GM23338 (cell line): ENCODE data around the gene ABCC3. TPM values are rescaled to one million over a fixed set of nuclear protein-coding genes. Genes with fewer than 3 reads are reported as not detected.

Source experiments
- ATAC-seq: fragments of 200-7000 bp; cut with Tn5 transposase; 3 replicates; pipeline ENCODE4 v1.9.1; 2020
- DNase-seq: peaks from one replicate; pipeline ENCODE4 v3.0.0-alpha.2; 2015; ENCODE audit warnings: low spot score
- H2AFZ ChIP-seq: fragments of 200-600 bp; sonication (generic); 2 replicates; pipeline ENCODE4 v1.8.0; 2016; ENCODE audit warnings: antibody characterized with exemption, mild to moderate bottlenecking, moderate library complexity
- H3F3A ChIP-seq: fragments of 200-600 bp; sonication (generic); replicated peaks from 2 replicates; pipeline ENCODE4 v1.8.0; 2017; ENCODE audit warnings: antibody characterized with exemption, mixed run types, low read depth
- H3K27ac ChIP-seq: fragments of 200-600 bp; sonication (generic); 2 replicates; pipeline ENCODE4 v1.6.1; 2016; ENCODE audit warnings: low read depth
- H3K27me3 ChIP-seq: fragments of 200-600 bp; sonication (generic); 2 replicates; pipeline ENCODE4 v1.8.0; 2016; ENCODE audit warnings: mild to moderate bottlenecking, mixed run types, moderate library complexity; ENCODE audit not compliant: insufficient read depth
- H3K36me3 ChIP-seq: fragments of 200-600 bp; sonication (generic); 2 replicates; pipeline ENCODE4 v1.8.0; 2016; ENCODE audit warnings: mild to moderate bottlenecking; ENCODE audit not compliant: insufficient read depth
- H3K4me1 ChIP-seq: fragments of 200-600 bp; sonication (generic); 2 replicates; pipeline ENCODE4 v1.8.0; 2016; ENCODE audit warnings: mild to moderate bottlenecking, moderate library complexity; ENCODE audit not compliant: insufficient read depth
- H3K4me2 ChIP-seq: fragments of 200-600 bp; sonication (generic); 2 replicates; pipeline ENCODE4 v1.7.1; 2017; ENCODE audit warnings: mixed run types
- H3K4me3 ChIP-seq: fragments of 200-600 bp; sonication (generic); 2 replicates; pipeline ENCODE4 v1.6.1; 2016; ENCODE audit warnings: mixed run types
- H3K79me2 ChIP-seq: fragments of 200-600 bp; sonication (generic); replicated peaks from 2 replicates; pipeline ENCODE4 v1.8.0; 2017; ENCODE audit warnings: mild to moderate bottlenecking; ENCODE audit not compliant: insufficient read depth
- H3K9me2 ChIP-seq: fragments of 200-600 bp; sonication (generic); 2 replicates; pipeline ENCODE4 v1.8.0; 2017; ENCODE audit not compliant: insufficient read depth
- H4K20me1 ChIP-seq: fragments of 200-600 bp; sonication (generic); replicated peaks from 2 replicates; pipeline ENCODE4 v1.8.0; 2017; ENCODE audit warnings: mild to moderate bottlenecking; ENCODE audit not compliant: insufficient read depth
- H3K27ac Mint-ChIP-seq: 2 replicates; pipeline ENCODE4 v1.8.0; 2020; ENCODE audit warnings: inconsistent platforms, mild to moderate bottlenecking, moderate library complexity, mixed read lengths
- H3K27me3 Mint-ChIP-seq: 3 replicates; pipeline ENCODE4 v1.8.0; 2022; ENCODE audit warnings: low read depth, mild to moderate bottlenecking, moderate library complexity, mixed read lengths, inconsistent platforms; ENCODE audit not compliant: insufficient read depth, poor library complexity
- H3K36me3 Mint-ChIP-seq: 3 replicates; pipeline ENCODE4 v1.8.0; 2021; ENCODE audit warnings: low read depth, mild to moderate bottlenecking, inconsistent platforms, moderate library complexity, mixed read lengths
- H3K4me1 Mint-ChIP-seq: 3 replicates; pipeline ENCODE4 v1.8.0; 2020; ENCODE audit warnings: mild to moderate bottlenecking, inconsistent platforms, mixed read lengths
- H3K4me3 Mint-ChIP-seq: 3 replicates; pipeline ENCODE4 v1.8.0; 2021; ENCODE audit warnings: moderate library complexity, mild to moderate bottlenecking, inconsistent platforms, mixed read lengths
- H3K9me3 Mint-ChIP-seq: 3 replicates; pipeline ENCODE4 v1.8.0; 2020; ENCODE audit warnings: moderate library complexity, mild to moderate bottlenecking, inconsistent platforms, mixed read lengths
- CREB1 ChIP-seq: fragments of 250-450 bp; sonication (Bioruptor Pico); IDR thresholded peaks from 2 replicates; pipeline ENCODE4 v1.5.0; 2020; ENCODE audit warnings: low read depth, mild to moderate bottlenecking, moderate library complexity
- EZH2phosphoT487 ChIP-seq: fragments of 200-600 bp; sonication (generic); IDR thresholded peaks from one replicate; pipeline ENCODE4 v1.8.1; 2018; ENCODE audit warnings: antibody characterized with exemption; ENCODE audit not compliant: unreplicated experiment
- JUNB ChIP-seq: IDR thresholded peaks from one replicate; pipeline ENCODE4 v1.6.1; 2016; ENCODE audit warnings: antibody characterized with exemption; ENCODE audit not compliant: unreplicated experiment
- POLR2AphosphoS5 ChIP-seq: IDR thresholded peaks from 2 replicates; pipeline ENCODE4 v1.6.1; 2016; ENCODE audit warnings: antibody characterized with exemption, low read depth
- polyA plus RNA-seq: library from polyadenylated mRNA; unstranded; fragments of >200 nt; fragmentation: Nextera tagmentation; extraction: Ambion mirVana; gene quantifications from 2 replicates; pipeline ENCODE4 v1.2.1, GENCODE V29; 2016
- total RNA-seq: library from RNA; depleted of rRNA; stranded (reverse); fragments of >200 nt; shearing (Covaris generic); gene quantifications from 2 replicates; pipeline ENCODE4 v1.2.3, GENCODE V29; 2014
- TF ChIP-seq, protein P1 (sequence below): fragments of 250-450 bp; sonication (Bioruptor Pico); IDR thresholded peaks from 2 replicates; pipeline ENCODE4 v1.5.0; 2020; ENCODE audit warnings: mild to moderate bottlenecking, moderate library complexity
- TF ChIP-seq, protein P2 (sequence below), 2 experiments: fragments of 200-600 bp in 1 of 2; sonication (generic) in 1 of 2; conservative IDR thresholded peaks; 2 replicates each; pipeline versions ENCODE4 v1.5.1 to v1.6.1; 2016 to 2017; ENCODE audit warnings: antibody characterized with exemption in 2 of 2, low read depth in 2 of 2, mild to moderate bottlenecking in 2 of 2, moderate library complexity in 1 of 2

ABCC3 gene
- total and polyA plus RNA-seq, 2 experiments from 2014 or later: not detected

DNA sequence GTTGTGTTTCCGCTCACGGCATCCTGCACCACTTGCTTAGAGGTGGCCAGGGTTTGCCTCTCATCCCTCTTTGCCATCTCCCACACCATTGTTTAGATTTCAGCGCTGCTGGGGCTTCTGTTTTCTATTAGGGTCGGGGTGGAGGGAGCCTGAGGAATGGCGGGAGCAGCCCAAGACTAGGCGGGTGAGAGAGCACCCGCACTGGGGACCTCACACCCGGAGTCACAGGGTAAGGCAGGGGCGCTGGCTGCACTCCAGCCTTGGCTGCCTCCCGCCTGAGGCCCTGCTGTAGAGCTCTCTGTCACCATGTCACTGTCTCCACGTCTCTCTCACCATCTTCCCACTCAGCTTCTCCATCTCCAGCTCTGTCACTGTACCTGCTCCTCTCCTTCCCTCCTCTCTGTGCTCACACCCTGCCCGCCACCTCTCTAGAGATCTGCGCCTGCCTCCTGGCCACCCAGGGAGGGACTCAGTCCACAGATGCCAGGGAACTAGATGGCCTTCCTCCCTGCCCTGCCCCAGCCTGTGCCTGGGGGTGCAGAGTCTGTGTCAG is 32.8 kb upstream of the ABCC3 start (continued):
- TF ChIP-seq, protein P1, sequence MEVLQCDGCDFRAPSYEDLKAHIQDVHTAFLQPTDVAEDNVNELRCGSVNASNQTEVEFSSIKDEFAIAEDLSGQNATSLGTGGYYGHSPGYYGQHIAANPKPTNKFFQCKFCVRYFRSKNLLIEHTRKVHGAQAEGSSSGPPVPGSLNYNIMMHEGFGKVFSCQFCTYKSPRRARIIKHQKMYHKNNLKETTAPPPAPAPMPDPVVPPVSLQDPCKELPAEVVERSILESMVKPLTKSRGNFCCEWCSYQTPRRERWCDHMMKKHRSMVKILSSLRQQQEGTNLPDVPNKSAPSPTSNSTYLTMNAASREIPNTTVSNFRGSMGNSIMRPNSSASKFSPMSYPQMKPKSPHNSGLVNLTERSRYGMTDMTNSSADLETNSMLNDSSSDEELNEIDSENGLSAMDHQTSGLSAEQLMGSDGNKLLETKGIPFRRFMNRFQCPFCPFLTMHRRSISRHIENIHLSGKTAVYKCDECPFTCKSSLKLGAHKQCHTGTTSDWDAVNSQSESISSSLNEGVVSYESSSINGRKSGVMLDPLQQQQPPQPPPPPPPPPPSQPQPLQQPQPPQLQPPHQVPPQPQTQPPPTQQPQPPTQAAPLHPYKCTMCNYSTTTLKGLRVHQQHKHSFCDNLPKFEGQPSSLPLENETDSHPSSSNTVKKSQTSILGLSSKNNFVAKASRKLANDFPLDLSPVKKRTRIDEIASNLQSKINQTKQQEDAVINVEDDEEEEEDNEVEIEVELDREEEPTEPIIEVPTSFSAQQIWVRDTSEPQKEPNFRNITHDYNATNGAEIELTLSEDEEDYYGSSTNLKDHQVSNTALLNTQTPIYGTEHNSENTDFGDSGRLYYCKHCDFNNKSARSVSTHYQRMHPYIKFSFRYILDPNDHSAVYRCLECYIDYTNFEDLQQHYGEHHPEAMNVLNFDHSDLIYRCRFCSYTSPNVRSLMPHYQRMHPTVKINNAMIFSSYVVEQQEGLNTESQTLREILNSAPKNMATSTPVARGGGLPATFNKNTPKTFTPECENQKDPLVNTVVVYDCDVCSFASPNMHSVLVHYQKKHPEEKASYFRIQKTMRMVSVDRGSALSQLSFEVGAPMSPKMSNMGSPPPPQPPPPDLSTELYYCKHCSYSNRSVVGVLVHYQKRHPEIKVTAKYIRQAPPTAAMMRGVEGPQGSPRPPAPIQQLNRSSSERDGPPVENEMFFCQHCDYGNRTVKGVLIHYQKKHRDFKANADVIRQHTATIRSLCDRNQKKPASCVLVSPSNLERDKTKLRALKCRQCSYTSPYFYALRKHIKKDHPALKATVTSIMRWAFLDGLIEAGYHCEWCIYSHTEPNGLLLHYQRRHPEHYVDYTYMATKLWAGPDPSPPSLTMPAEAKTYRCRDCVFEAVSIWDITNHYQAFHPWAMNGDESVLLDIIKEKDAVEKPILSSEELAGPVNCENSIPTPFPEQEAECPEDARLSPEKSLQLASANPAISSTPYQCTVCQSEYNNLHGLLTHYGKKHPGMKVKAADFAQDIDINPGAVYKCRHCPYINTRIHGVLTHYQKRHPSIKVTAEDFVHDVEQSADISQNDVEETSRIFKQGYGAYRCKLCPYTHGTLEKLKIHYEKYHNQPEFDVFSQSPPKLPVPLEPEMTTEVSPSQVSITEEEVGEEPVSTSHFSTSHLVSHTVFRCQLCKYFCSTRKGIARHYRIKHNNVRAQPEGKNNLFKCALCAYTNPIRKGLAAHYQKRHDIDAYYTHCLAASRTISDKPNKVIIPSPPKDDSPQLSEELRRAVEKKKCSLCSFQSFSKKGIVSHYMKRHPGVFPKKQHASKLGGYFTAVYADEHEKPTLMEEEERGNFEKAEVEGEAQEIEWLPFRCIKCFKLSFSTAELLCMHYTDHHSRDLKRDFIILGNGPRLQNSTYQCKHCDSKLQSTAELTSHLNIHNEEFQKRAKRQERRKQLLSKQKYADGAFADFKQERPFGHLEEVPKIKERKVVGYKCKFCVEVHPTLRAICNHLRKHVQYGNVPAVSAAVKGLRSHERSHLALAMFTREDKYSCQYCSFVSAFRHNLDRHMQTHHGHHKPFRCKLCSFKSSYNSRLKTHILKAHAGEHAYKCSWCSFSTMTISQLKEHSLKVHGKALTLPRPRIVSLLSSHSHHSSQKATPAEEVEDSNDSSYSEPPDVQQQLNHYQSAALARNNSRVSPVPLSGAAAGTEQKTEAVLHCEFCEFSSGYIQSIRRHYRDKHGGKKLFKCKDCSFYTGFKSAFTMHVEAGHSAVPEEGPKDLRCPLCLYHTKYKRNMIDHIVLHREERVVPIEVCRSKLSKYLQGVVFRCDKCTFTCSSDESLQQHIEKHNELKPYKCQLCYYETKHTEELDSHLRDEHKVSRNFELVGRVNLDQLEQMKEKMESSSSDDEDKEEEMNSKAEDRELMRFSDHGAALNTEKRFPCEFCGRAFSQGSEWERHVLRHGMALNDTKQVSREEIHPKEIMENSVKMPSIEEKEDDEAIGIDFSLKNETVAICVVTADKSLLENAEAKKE (CRISPR knock-in tag): no peak
- TF ChIP-seq EZH2phosphoT487: no peak
- no peak for TF ChIP-seq POLR2AphosphoS5

DNA sequence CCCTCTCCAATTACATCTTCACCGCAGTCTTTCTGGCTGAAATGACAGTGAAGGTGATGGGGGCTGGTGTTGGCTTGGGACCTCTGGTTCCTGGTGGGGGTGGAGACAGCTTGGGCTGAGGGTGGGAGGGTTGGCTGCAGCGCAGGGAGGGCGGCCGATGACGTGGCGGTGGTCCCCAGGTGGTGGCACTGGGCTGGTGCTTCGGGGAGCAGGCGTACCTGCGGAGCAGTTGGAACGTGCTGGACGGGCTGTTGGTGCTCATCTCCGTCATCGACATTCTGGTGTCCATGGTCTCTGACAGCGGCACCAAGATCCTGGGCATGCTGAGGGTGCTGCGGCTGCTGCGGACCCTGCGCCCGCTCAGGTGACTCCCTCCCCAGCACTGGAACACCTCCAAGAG is 31.8 kb upstream of the ABCC3 start:
- H3K4me3 Mint-ChIP-seq: no peak overlapping the region
- TF ChIP-seq EZH2phosphoT487 (no peak), JUNB (no peak), POLR2AphosphoS5 (no peak), CREB1 (CRISPR knock-in tag) (no peak)
- TF ChIP-seq, protein P1 (CRISPR knock-in tag): no peak
- TF ChIP-seq, protein P2, sequence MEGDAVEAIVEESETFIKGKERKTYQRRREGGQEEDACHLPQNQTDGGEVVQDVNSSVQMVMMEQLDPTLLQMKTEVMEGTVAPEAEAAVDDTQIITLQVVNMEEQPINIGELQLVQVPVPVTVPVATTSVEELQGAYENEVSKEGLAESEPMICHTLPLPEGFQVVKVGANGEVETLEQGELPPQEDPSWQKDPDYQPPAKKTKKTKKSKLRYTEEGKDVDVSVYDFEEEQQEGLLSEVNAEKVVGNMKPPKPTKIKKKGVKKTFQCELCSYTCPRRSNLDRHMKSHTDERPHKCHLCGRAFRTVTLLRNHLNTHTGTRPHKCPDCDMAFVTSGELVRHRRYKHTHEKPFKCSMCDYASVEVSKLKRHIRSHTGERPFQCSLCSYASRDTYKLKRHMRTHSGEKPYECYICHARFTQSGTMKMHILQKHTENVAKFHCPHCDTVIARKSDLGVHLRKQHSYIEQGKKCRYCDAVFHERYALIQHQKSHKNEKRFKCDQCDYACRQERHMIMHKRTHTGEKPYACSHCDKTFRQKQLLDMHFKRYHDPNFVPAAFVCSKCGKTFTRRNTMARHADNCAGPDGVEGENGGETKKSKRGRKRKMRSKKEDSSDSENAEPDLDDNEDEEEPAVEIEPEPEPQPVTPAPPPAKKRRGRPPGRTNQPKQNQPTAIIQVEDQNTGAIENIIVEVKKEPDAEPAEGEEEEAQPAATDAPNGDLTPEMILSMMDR (conservative IDR thresholded peaks at IDR 0.05; ENCODE audit: low read depth in 2 of 2): no peak
- Histone ChIP-seq H3K4me2 (no peak overlapping the region), H4K20me1 (no peaks in the 10 kb centered on the region), H3K27me3 (no peaks in the 10 kb centered on the region), H3F3A (no peaks in the 10 kb centered on the region), H3K4me3 (no peak overlapping the region), H3K27ac (no peak overlapping the region), H3K4me1 (no peaks in the 10 kb centered on the region), H2AFZ (no peak overlapping the region), H3K36me3 (no peaks in the 10 kb centered on the region), H3K79me2 (no peaks in the 10 kb centered on the region), H3K9me2 (no peaks in the 10 kb centered on the region)
- ATAC-seq: no peak
- H3K4me1 Mint-ChIP-seq: peaks cover 24% of the 10 kb centered on the region
- H3K27me3 Mint-ChIP-seq: peaks cover 18% of the 10 kb centered on the region
- no peak overlapping the region for H3K27ac Mint-ChIP-seq
- H3K36me3 Mint-ChIP-seq: no peaks in the 10 kb centered on the region
- no peak for DNase-seq
- H3K9me3 Mint-ChIP-seq: no peaks in the 10 kb centered on the region; the same call in 1 of the 3 replicates
